Measurements from ENCODE around the gene ACER3. TPM values are rescaled to one million over a fixed set of nuclear protein-coding genes. Genes with fewer than 3 reads are reported as not detected.

Gene ACER3
- polyA plus RNA-seq, 4 donors, result 13.4 to 18.0 (median 17.3) TPM

DNA sequence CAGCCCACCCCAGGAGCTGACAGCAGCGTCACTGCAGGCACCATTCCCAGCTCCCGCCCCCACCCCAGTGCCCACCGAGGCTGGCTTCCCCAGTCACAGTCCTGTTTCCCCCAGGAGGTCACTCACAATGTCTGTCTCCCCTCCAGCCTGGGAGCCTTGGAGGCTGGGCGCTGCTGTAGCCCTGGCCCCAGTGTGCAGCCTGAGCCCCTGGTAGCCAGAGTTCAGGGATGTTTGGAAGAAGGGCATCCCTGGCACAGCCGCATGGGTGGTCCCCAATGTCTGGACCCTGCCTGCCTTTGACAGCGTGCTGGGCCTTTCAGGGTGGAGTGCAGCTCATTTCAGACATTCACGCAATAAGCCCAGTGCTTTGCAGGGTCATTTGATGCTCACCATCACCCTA is 210.4 kb downstream of the ACER3 start:
- DNase-seq (ENCODE audit: low read depth in 4 of 4, low spot score in 3 of 4), result no peak

- no peak for DNase-seq (ENCODE audit: low read depth in 4 of 4, low spot score in 3 of 4)
These were observed 211.2 kb downstream of the ACER3 start for GRCh38 chr11:77071671-77072605.

- DNase-seq (ENCODE audit: low read depth in 4 of 4, low spot score in 3 of 4), result no peak
These were observed 212.2 kb downstream of the ACER3 start for GRCh38 chr11:77072851-77073327.

GRCh38 chr11:77073328-77074001 is 212.7 kb downstream of the ACER3 start:
- peak; percentile 53 to 75 (median 68) for DNase-seq (ENCODE audit: low read depth in 4 of 4, low spot score in 3 of 4)

DNA sequence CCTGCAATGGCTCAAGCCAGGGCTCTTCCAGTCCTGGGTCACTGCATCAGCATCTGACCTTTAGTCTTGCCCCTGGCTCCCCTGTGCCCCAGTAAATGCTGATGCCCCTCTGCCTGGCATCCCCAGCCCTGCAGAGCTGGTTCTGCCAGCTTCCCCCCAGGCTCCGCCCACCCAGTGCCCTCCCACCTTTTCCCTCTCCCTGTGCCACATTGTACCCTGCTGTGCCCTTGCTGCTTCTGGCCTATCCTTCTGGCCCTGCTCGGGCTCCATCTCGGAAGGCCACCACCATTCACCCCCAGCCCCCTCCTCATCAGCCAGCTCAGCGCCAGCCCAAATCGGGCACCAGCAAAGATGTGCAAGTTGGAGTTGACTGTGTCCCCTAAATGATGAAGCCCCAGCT is 213.5 kb downstream of the ACER3 start:
- no peak for DNase-seq (ENCODE audit: low read depth in 4 of 4, low spot score in 3 of 4)

- DNase-seq (ENCODE audit: low read depth in 4 of 4, low spot score in 3 of 4), result no peak
These were observed 214.0 kb downstream of the ACER3 start for GRCh38 chr11:77074626-77075221.

- no peak for DNase-seq (ENCODE audit: low read depth in 4 of 4, low spot score in 3 of 4)
These were observed 214.7 kb downstream of the ACER3 start for GRCh38 chr11:77075425-77075905.

Other genes starting within 250 kb of the ACER3 start
- 10 to 100 TPM; 68.1 to 74.3 (median 72.2) TPM for gene LRRC32, start 190.2 kb upstream of the ACER3 start, polyA plus RNA-seq (ENCODE audit: insufficient read length in 4 of 4)
- 10 to 100 TPM; 24.0 to 29.3 (median 27.9) TPM for gene TSKU, start 77.6 kb upstream of the ACER3 start, polyA plus RNA-seq (ENCODE audit: insufficient read length in 4 of 4)
- under 1 TPM in 1 of 4 donors, not detected in 3; 0.03 TPM for gene B3GNT6, start 173.5 kb downstream of the ACER3 start, polyA plus RNA-seq (ENCODE audit: insufficient read length in 4 of 4)
- 10 to 100 TPM; 22.6 to 31.9 (median 27.0) TPM for gene CAPN5, start 206.1 kb downstream of the ACER3 start, polyA plus RNA-seq (ENCODE audit: insufficient read length in 4 of 4)
- gene OMP, start 241.9 kb downstream of the ACER3 start, polyA plus RNA-seq (ENCODE audit: insufficient read length in 4 of 4), result under 1 TPM in 1 of 4 donors, not detected in 3; 0.18 TPM

Data from right renal pelvis (tissue), 4 donors.